ENCODE results near the gene ANKRD44. TPM values are rescaled to one million over a fixed set of nuclear protein-coding genes. Genes with fewer than 3 reads are reported as not detected.

The ANKRD44 gene
- total RNA-seq, 2 donors from 2014 or later = 57.8 to 93.4 TPM

GRCh38 chr2:197278799-197279763 lies 31.5 kb downstream of the ANKRD44 start:
- H3K27me3 ChIP-seq (replicated peaks; ENCODE audit: insufficient read depth) = no peaks in the 10 kb centered on the region
- ATAC-seq (ENCODE audit: insufficient number of reproducible peaks, low FRiP score, low read depth) = no peak

GRCh38 chr2:197277794-197278193 lies 32.8 kb downstream of the ANKRD44 start:
- Histone ChIP-seq H3K4me3 (no peak overlapping the region), H3K27me3 (replicated peaks; ENCODE audit: insufficient read depth) (no peaks in the 10 kb centered on the region), H3K4me1 (ENCODE audit: control insufficient read depth in 1 of 2, low read depth in 2 of 2) (peaks cover 14 to 21% of the 10 kb centered on the region in 2 donors), H3K27ac (no peak overlapping the region), H3K9me3 (no peaks in the 10 kb centered on the region), H3K36me3 (no peaks in the 10 kb centered on the region)
- TF ChIP-seq CTCF (IDR thresholded peaks at IDR 0.05) = no peak
- DNase-seq (ENCODE audit: low spot score) (no peak), ATAC-seq (ENCODE audit: insufficient number of reproducible peaks, low FRiP score, low read depth) (no peak)

More at GRCh38 chr2:197278799-197279763, 31.5 kb downstream of the ANKRD44 start:
- Histone ChIP-seq H3K9me3 (no peaks in the 10 kb centered on the region), H3K4me1 (ENCODE audit: control insufficient read depth in 1 of 2, low read depth in 2 of 2) (peaks cover 11 to 12% of the 10 kb centered on the region in 2 donors), H3K27ac (no peak overlapping the region), H3K36me3 (no peaks in the 10 kb centered on the region), H3K4me3 (no peak overlapping the region)
- no peak for DNase-seq (ENCODE audit: low spot score)
- no peak for TF ChIP-seq CTCF (IDR thresholded peaks at IDR 0.05)

- Histone ChIP-seq H3K4me1 (ENCODE audit: control insufficient read depth in 1 of 2, low read depth in 2 of 2) (peaks cover 14 to 21% of the 10 kb centered on the region in 2 donors), H3K27me3 (replicated peaks; ENCODE audit: insufficient read depth) (no peaks in the 10 kb centered on the region), H3K36me3 (no peaks in the 10 kb centered on the region), H3K27ac (no peak overlapping the region), H3K9me3 (no peaks in the 10 kb centered on the region), H3K4me3 (no peak overlapping the region)
- DNase-seq (ENCODE audit: low spot score) = no peak
- ATAC-seq (ENCODE audit: insufficient number of reproducible peaks, low FRiP score, low read depth) = no peak
- TF ChIP-seq CTCF (IDR thresholded peaks at IDR 0.05) = no peak
Observed at GRCh38 chr2:197276156-197276555, 34.4 kb downstream of the ANKRD44 start.

GRCh38 chr2:197274937-197275336 lies 35.6 kb downstream of the ANKRD44 start:
- no peaks in the 10 kb centered on the region for H3K36me3 ChIP-seq
- H3K27ac ChIP-seq = no peak overlapping the region
- H3K4me1 ChIP-seq (ENCODE audit: control insufficient read depth in 1 of 2, low read depth in 2 of 2) = peaks cover 10 to 21% of the 10 kb centered on the region in 2 donors
- H3K27me3 ChIP-seq (replicated peaks; ENCODE audit: insufficient read depth) = no peaks in the 10 kb centered on the region
- no peak overlapping the region for H3K4me3 ChIP-seq
- TF ChIP-seq CTCF (IDR thresholded peaks at IDR 0.05) = no peak
- ATAC-seq (ENCODE audit: insufficient number of reproducible peaks, low FRiP score, low read depth) = no peak
- no peaks in the 10 kb centered on the region for H3K9me3 ChIP-seq
- DNase-seq (ENCODE audit: low spot score) = no peak

- H3K4me1 ChIP-seq (ENCODE audit: control insufficient read depth in 1 of 2, low read depth in 2 of 2) = peaks cover 12 to 21% of the 10 kb centered on the region in 2 donors
- no peak for DNase-seq (ENCODE audit: low spot score)
- no peaks in the 10 kb centered on the region for H3K27me3 ChIP-seq (replicated peaks; ENCODE audit: insufficient read depth)
- H3K36me3 ChIP-seq = no peaks in the 10 kb centered on the region
- no peak for ATAC-seq (ENCODE audit: insufficient number of reproducible peaks, low FRiP score, low read depth)
- no peak overlapping the region for H3K27ac ChIP-seq
- TF ChIP-seq CTCF (IDR thresholded peaks at IDR 0.05) = no peak
- H3K4me3 ChIP-seq = no peak overlapping the region
- no peaks in the 10 kb centered on the region for H3K9me3 ChIP-seq
Observed at GRCh38 chr2:197274349-197274748, 36.2 kb downstream of the ANKRD44 start.
